Measurements from ENCODE around the gene TEX53. TPM values are rescaled to one million over a fixed set of nuclear protein-coding genes. Genes with fewer than 3 reads are reported as not detected.

TEX53 gene
- total and polyA plus RNA-seq, 9 donors = not detected

DNA sequence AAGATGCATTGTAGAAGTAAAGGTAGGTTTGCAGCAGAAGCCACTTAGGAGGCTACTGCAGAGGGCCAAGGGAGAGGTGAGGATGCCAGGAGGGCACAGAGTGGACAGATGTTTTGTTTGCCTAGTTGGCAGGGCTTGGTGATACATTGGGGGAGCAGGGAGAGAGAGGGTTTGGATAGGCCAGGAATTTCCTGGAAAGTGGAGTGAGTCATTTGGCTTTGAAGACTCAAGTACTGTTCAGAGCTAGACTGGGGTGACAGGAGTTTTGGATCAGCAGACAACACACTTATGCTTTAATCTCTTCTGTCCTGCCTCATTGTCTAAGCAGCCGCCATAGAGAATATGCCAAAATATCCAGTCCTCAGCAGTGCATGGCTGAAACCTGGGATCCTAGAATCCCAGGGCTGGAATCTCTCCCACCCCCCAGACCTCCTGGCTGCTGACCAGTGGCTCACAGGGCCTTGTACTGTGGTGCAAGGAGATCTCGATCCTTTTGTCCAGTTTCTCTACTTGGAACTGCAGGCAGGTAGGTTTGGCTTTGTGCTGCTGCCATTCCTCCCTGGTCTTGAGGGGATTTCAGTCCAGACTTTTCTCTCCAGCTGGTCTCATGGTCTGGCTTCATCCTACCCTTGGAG is 35.5 kb downstream of the TEX53 start:
- H3K4me3 ChIP-seq = no peak overlapping the region
- TF ChIP-seq POLR2A (IDR thresholded peaks at IDR 0.05) = no peak
- TF ChIP-seq, protein P1, sequence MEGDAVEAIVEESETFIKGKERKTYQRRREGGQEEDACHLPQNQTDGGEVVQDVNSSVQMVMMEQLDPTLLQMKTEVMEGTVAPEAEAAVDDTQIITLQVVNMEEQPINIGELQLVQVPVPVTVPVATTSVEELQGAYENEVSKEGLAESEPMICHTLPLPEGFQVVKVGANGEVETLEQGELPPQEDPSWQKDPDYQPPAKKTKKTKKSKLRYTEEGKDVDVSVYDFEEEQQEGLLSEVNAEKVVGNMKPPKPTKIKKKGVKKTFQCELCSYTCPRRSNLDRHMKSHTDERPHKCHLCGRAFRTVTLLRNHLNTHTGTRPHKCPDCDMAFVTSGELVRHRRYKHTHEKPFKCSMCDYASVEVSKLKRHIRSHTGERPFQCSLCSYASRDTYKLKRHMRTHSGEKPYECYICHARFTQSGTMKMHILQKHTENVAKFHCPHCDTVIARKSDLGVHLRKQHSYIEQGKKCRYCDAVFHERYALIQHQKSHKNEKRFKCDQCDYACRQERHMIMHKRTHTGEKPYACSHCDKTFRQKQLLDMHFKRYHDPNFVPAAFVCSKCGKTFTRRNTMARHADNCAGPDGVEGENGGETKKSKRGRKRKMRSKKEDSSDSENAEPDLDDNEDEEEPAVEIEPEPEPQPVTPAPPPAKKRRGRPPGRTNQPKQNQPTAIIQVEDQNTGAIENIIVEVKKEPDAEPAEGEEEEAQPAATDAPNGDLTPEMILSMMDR (IDR thresholded peaks at IDR 0.05) = no peak
- no peak for TF ChIP-seq EP300 (IDR thresholded peaks at IDR 0.05)
- DNase-seq = peak; percentile 29 to 62 (median 47)
- 9 to 18% (median 14%) methylated on average over 2 of the region's 2 CpGs for WGBS, 3 donors
- H3K9me3 ChIP-seq = no peaks in the 10 kb centered on the region
- no peaks in the 10 kb centered on the region for H3K36me3 ChIP-seq
- H3K27ac ChIP-seq = peak overlapping the region in 1 of 2 donors; percentile 41
- intact Hi-C loops (cut with DNase I) = no loop called here
- H3K27me3 ChIP-seq = no peaks in the 10 kb centered on the region
- peaks cover 5% of the 10 kb centered on the region for H3K4me1 ChIP-seq (ENCODE audit: insufficient read depth)

- H3K27ac ChIP-seq = peak overlapping the region in 1 of 2 donors; percentile 27
- no peak for DNase-seq
- no peaks in the 10 kb centered on the region for H3K27me3 ChIP-seq
- H3K9me3 ChIP-seq = no peaks in the 10 kb centered on the region
- TF ChIP-seq, protein P1 (IDR thresholded peaks at IDR 0.05) = no peak
- TF ChIP-seq POLR2A (IDR thresholded peaks at IDR 0.05) (no peak), EP300 (IDR thresholded peaks at IDR 0.05) (no peak)
- peaks cover 5% of the 10 kb centered on the region for H3K4me1 ChIP-seq (ENCODE audit: insufficient read depth)
- no peaks in the 10 kb centered on the region for H3K36me3 ChIP-seq
- no peak overlapping the region for H3K4me3 ChIP-seq
- 71 to 76% (median 72%) methylated on average over 7 of the region's 7 CpGs for WGBS, 3 donors
- intact Hi-C loops (cut with DNase I) = no loop called here
These were observed 36.0 kb downstream of the TEX53 start for GRCh38 chr9:114621561-114621960.

DNA sequence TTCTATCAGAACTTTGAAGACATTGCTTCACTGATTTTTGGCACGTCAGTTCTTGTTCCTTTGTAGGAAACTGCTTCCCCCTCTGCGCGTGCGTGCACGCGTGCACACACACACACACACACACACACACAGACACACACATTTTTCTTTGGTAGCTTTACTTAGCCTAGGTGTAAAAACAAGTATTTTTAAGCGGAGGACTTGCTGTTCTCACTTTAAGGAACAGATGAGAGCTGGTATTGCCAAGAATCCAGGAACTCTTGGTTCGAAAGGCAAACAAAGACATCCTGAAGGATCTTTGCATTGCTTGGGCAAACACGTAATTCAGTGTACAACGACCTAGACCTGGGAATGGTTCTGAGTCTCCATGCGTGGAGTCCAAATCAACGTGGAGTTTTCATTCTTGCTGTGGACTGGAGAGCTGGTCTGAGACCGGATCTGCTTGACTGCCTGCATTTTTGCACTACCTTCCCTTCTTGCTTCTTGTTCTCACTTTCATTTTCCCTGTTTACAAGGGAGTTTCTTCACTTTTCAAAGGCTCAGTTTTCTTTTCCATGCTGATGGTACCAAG is 38.3 kb downstream of the TEX53 start:
- DNase-seq = peak; percentile 38 to 69 (median 54)
- Histone ChIP-seq H3K27me3 (no peaks in the 10 kb centered on the region), H3K4me1 (ENCODE audit: insufficient read depth) (peaks cover 5% of the 10 kb centered on the region), H3K9me3 (no peaks in the 10 kb centered on the region), H3K36me3 (no peaks in the 10 kb centered on the region), H3K27ac (peak overlapping the region in 1 of 2 donors; percentile 40), H3K4me3 (no peak overlapping the region)
- intact Hi-C loops (cut with DNase I) = no loop called here
- no peak for TF ChIP-seq EP300 (IDR thresholded peaks at IDR 0.05)
- TF ChIP-seq, protein P1 (IDR thresholded peaks at IDR 0.05) = no peak
- TF ChIP-seq POLR2A (IDR thresholded peaks at IDR 0.05) = no peak
- 25 to 37% (median 29%) methylated on average over 13 of the region's 13 CpGs for WGBS, 3 donors

GRCh38 chr9:114616684-114617520 is 40.7 kb downstream of the TEX53 start:
- H3K36me3 ChIP-seq = no peaks in the 10 kb centered on the region
- intact Hi-C loops (cut with DNase I) = no loop called here
- no peaks in the 10 kb centered on the region for H3K9me3 ChIP-seq
- H3K27me3 ChIP-seq = no peaks in the 10 kb centered on the region
- peak overlapping the region in 1 of 2 donors; percentile 40 for H3K27ac ChIP-seq
- no peak overlapping the region for H3K4me3 ChIP-seq
- H3K4me1 ChIP-seq (ENCODE audit: insufficient read depth) = peaks cover 18% of the 10 kb centered on the region
- DNase-seq = peak; percentile 32 to 57 (median 49)
- TF ChIP-seq POLR2A (IDR thresholded peaks at IDR 0.05) = no peak
- no peak for TF ChIP-seq EP300 (IDR thresholded peaks at IDR 0.05)
- TF ChIP-seq, protein P1 (IDR thresholded peaks at IDR 0.05) = no peak
- 34 to 47% (median 47%) methylated on average over 4 of the region's 4 CpGs for WGBS, 3 donors

Measured in ovary (tissue), 9 donors.